Measurements from ENCODE around the gene MIDN.

- no peak for TF ChIP-seq CTCF (IDR thresholded peaks at IDR 0.05)
- TF ChIP-seq EP300 (IDR thresholded peaks at IDR 0.05), result no peak
- no peak for TF ChIP-seq POLR2A (IDR thresholded peaks at IDR 0.05; ENCODE audit: low read depth)
These were observed 28.2 kb downstream of the MIDN start for GRCh38 chr19:1276628-1277022.
